Esophagus squamous epithelium (tissue), 5 donors: ENCODE measurements around the gene C1orf174. TPM values are rescaled to one million over a fixed set of nuclear protein-coding genes. Genes with fewer than 3 reads are reported as not detected.

ENCODE experiments used
- DNase-seq: peaks from one replicate; lab custom pipeline; 2025; lab: John Stamatoyannopoulos, UW
- H3K27ac ChIP-seq, 4 donors: fragments of 200-600 bp; sonication (generic); one replicate each; pipeline ENCODE4 v1.5.1; 2016 to 2019; ENCODE audit warnings: mild to moderate bottlenecking in 1 of 4
- H3K27me3 ChIP-seq, 4 donors: fragments of 200-600 bp; sonication (generic); 1 replicate in 3 of 4; 2 replicates in 1 of 4; pipeline versions ENCODE4 v1.5.1 to v1.6.0; 2017 to 2021; ENCODE audit warnings: antibody characterized with exemption in 1 of 4
- H3K36me3 ChIP-seq, 3 donors: fragments of 200-600 bp; sonication (generic); one replicate each; pipeline ENCODE4 v1.5.1; 2016 to 2019
- H3K4me1 ChIP-seq, 3 donors: fragments of 200-600 bp; sonication (generic); one replicate each; pipeline ENCODE4 v1.5.1; 2017 to 2019
- H3K4me3 ChIP-seq, 4 donors: fragments of 200-600 bp; sonication (generic); 1 replicate in 3 of 4; 2 replicates in 1 of 4; pipeline ENCODE4 v1.5.1; 2016 to 2019; ENCODE audit warnings: mild to moderate bottlenecking in 2 of 4, moderate library complexity in 1 of 4
- H3K9me3 ChIP-seq, 3 donors: fragments of 200-600 bp; sonication (generic); one replicate each; pipeline ENCODE4 v1.5.1; 2016 to 2019
- CTCF ChIP-seq, 6 experiments: fragments of 450-650 bp in 4 of 6; fragments of 200-600 bp in 2 of 6; sonication (generic) in 2 of 6; IDR thresholded peaks; one replicate each; pipeline ENCODE4 v1.5.1; 2016 to 2019; ENCODE audit warnings: antibody characterized with exemption in 6 of 6, mild to moderate bottlenecking in 4 of 6, moderate library complexity in 4 of 6
- POLR2A ChIP-seq, 4 donors: fragments of 450-650 bp; IDR thresholded peaks; one replicate each; pipeline ENCODE4 v1.6.1; 2017; ENCODE audit warnings: antibody characterized with exemption in 4 of 4, mild to moderate bottlenecking in 4 of 4, moderate library complexity in 3 of 4
- WGBS, 2 donors: methylation state at CpG; one replicate each; pipeline ENCODE4 v1.1.5; 2018; 5-methylcytosine and 5-hydroxymethylcytosine counted together
- intact Hi-C: fragments of 100-400 bp; cut with DNase I; formaldehyde crosslinking; loops from one replicate; pipeline ENCODE4 v1.15.0; 2022
- total RNA-seq, 4 donors: library from RNA; depleted of rRNA; stranded (reverse); fragments of >200 nt; gene quantifications; one replicate each; pipeline ENCODE4 v1.1.0, GENCODE V29; 2016
- donor health status: DM: yes; HTN: yes; CAD: no.

The C1orf174 gene
- total RNA-seq, 4 donors from 2014 or later, result 14.1 to 25.4 (median 23.9) TPM

- intact Hi-C loops, result no loop called here
- H3K4me1 ChIP-seq, result no peaks in the 10 kb centered on the region
- no peak overlapping the region for H3K27ac ChIP-seq
- TF ChIP-seq POLR2A (IDR thresholded peaks at IDR 0.05) (no peak), CTCF (IDR thresholded peaks at IDR 0.05) (no peak)
- H3K4me3 ChIP-seq, result no peak overlapping the region
- H3K36me3 ChIP-seq, result peaks cover 17 to 100% (median 22%) of the 10 kb centered on the region in 3 donors
- DNase-seq, result no peak
- H3K9me3 ChIP-seq, result peaks cover 0 to 4% (median 0%) of the 10 kb centered on the region in 3 donors
- H3K27me3 ChIP-seq, result no peaks in the 10 kb centered on the region
- 88 to 92% methylated on average over 7 to 9 of the region's 9 CpGs for WGBS, 2 donors
These were observed 57.2 kb downstream of the C1orf174 start for GRCh38 chr1:3842912-3843311.

- peaks cover 17 to 100% (median 20%) of the 10 kb centered on the region in 3 donors for H3K36me3 ChIP-seq
- no peak overlapping the region for H3K27ac ChIP-seq
- no peaks in the 10 kb centered on the region for H3K27me3 ChIP-seq
- H3K9me3 ChIP-seq, result peaks cover 0 to 13% (median 0%) of the 10 kb centered on the region in 3 donors
- intact Hi-C loops, result no loop called here
- no peak for DNase-seq
- H3K4me3 ChIP-seq, result no peak overlapping the region
- 80 to 88% methylated on average over 1 of the region's 7 CpGs for WGBS, 2 donors
- H3K4me1 ChIP-seq, result no peaks in the 10 kb centered on the region
- TF ChIP-seq CTCF (IDR thresholded peaks at IDR 0.05), result no peak
- TF ChIP-seq POLR2A (IDR thresholded peaks at IDR 0.05), result no peak
These were observed 58.6 kb downstream of the C1orf174 start for GRCh38 chr1:3841491-3841890.

Other genes with a start within 250 kb of the C1orf174 start
- 1 to 10 TPM; 4.9 to 8.8 (median 7.0) TPM for gene TP73, start 247.8 kb downstream of the C1orf174 start, total RNA-seq
- gene CCDC27, start 147.8 kb downstream of the C1orf174 start, total RNA-seq, result not detected
- 1 to 10 TPM in 2 of 4 donors, not detected in 2; 1.5 to 5.3 TPM for gene SMIM1, start 127.5 kb downstream of the C1orf174 start, total RNA-seq
- gene LRRC47, start 103.8 kb downstream of the C1orf174 start, total RNA-seq, result 10 to 100 TPM; 23.5 to 32.6 (median 25.5) TPM
- 10 to 100 TPM; 18.7 to 24.4 (median 19.8) TPM for gene CEP104, start 43.1 kb downstream of the C1orf174 start, total RNA-seq
- 1 to 10 TPM; 1.6 to 8.2 (median 3.2) TPM for gene DFFB, start 42.8 kb downstream of the C1orf174 start, total RNA-seq